ENCODE measurements around the gene ST6GALNAC6.

- TF ChIP-seq RAD21 (conservative IDR thresholded peaks at IDR 0.05 in 1 of 2, IDR thresholded peaks at IDR 0.05 in 1 of 2) (no peak), CTCF (IDR thresholded peaks at IDR 0.05) (no peak), RNF2 (IDR thresholded peaks at IDR 0.05; ENCODE audit: borderline replicate concordance, low read depth) (no peak), ZNF302 (CRISPR knock-in tag; IDR thresholded peaks at IDR 0.05) (no peak), HEYL (CRISPR knock-in tag; IDR thresholded peaks at IDR 0.05) (no peak), MAX (IDR thresholded peaks at IDR 0.05) (no peak), POLR2A (IDR thresholded peaks at IDR 0.05; ENCODE audit: low read length) (no peak), HDAC2 (IDR thresholded peaks at IDR 0.05) (no peak), PHF8 (IDR thresholded peaks at IDR 0.05; ENCODE audit: borderline replicate concordance, low read depth) (no peak), KDM5A (IDR thresholded peaks at IDR 0.05) (no peak), CHD4 (IDR thresholded peaks at IDR 0.05; ENCODE audit: borderline replicate concordance) (no peak), USF2 (IDR thresholded peaks at IDR 0.05) (no peak), JUNB (IDR thresholded peaks at IDR 0.05) (no peak), ESRRA (IDR thresholded peaks at IDR 0.05; ENCODE audit: borderline replicate concordance, low read length) (no peak)
Observed at GRCh38 chr9:127897193-127897692, 2.2 kb downstream of the ST6GALNAC6 start.
